ENCODE data around the gene R3HDM2.

GRCh38 chr12:57329219-57329618, 101.6 kb downstream of the R3HDM2 start:
- TF ChIP-seq CTCF (IDR thresholded peaks at IDR 0.05; ENCODE audit: poor library complexity) (no peak), EZH2phosphoT487 (IDR thresholded peaks at IDR 0.05; ENCODE audit: low read depth, severe bottlenecking, unreplicated experiment) (no peak), EZH2 (IDR thresholded peaks at IDR 0.05; ENCODE audit: borderline replicate concordance) (no peak)
